ENCODE data around the gene LRMDA.

DNA sequence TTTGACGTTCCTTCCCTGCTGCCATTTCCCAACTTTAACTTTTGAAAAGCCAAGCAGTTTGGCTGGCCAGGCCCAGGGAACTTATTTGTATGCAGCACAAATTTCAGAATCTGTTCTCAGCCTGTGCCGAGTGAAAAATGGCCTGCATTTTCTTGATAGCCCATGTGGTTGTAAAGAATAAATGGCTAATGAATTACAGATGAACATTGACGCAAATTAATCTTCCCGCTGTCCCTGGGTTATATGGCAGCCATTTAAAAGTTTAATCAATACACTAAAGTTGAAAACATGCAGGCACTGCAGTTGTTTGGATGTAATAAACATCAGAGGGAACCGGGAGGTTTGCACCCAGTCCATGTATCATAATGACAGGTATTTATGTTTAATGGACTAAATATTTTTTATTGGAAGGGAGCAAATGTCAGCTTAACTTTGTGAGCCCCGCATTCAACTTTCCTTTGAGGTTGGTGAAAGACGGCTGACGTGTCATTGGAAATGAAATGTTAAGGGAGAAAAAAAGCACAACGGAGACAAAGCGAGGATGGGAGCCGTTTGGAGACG is 1092.4 kb downstream of the LRMDA start:
- no peak for TF ChIP-seq EZH2 (IDR thresholded peaks at IDR 0.05; ENCODE audit: borderline replicate concordance, low read depth, low read length, severe bottlenecking)
- TF ChIP-seq, protein P1, sequence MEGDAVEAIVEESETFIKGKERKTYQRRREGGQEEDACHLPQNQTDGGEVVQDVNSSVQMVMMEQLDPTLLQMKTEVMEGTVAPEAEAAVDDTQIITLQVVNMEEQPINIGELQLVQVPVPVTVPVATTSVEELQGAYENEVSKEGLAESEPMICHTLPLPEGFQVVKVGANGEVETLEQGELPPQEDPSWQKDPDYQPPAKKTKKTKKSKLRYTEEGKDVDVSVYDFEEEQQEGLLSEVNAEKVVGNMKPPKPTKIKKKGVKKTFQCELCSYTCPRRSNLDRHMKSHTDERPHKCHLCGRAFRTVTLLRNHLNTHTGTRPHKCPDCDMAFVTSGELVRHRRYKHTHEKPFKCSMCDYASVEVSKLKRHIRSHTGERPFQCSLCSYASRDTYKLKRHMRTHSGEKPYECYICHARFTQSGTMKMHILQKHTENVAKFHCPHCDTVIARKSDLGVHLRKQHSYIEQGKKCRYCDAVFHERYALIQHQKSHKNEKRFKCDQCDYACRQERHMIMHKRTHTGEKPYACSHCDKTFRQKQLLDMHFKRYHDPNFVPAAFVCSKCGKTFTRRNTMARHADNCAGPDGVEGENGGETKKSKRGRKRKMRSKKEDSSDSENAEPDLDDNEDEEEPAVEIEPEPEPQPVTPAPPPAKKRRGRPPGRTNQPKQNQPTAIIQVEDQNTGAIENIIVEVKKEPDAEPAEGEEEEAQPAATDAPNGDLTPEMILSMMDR (IDR thresholded peaks at IDR 0.05; ENCODE audit: borderline replicate concordance, extremely low read depth, low read length, poor library complexity, severe bottlenecking), result no peak

Measured in DND-41 (cell line).